HEK293 (cell line): ENCODE results near the gene KPTN.

Experiments used
- CTCF ChIA-PET: fragments of 350-600 bp; formaldehyde crosslinking; extraction: SDS; loops from one replicate; lab custom pipeline; 2021; ENCODE audit warnings: antibody characterized with exemption; lab: Yijun Ruan, JAX
- POLR2A ChIA-PET: fragments of 300-600 bp; formaldehyde crosslinking; extraction: SDS; loops from one replicate; lab custom pipeline; 2020; ENCODE audit warnings: antibody characterized with exemption, inconsistent platforms; lab: Yijun Ruan, JAX
- H3K27ac ChIP-seq: fragments of 200-500 bp; sonication (Bioruptor generic); 2 replicates; pipeline ENCODE4 v1.5.1; 2014; ENCODE audit warnings: low read depth, low read length, control low read depth, inconsistent platforms; ENCODE audit errors: extremely low read depth
- H3K36me3 ChIP-seq, 2 experiments: fragments of 200-500 bp in 1 of 2; sonication (Bioruptor generic) in 1 of 2; 1 replicate in 1 of 2; 2 replicates in 1 of 2; pipeline ENCODE4 v1.5.1; 2014 to 2017; ENCODE audit warnings: inconsistent platforms in 2 of 2, low read length in 2 of 2; ENCODE audit not compliant: control insufficient read depth in 2 of 2, insufficient read depth in 1 of 2
- H3K4me1 ChIP-seq: fragments of 200-500 bp; sonication (Bioruptor generic); 2 replicates; pipeline ENCODE4 v1.5.1; 2014; ENCODE audit warnings: mild to moderate bottlenecking, low read length, inconsistent platforms; ENCODE audit not compliant: control insufficient read depth, insufficient read depth
- H3K4me3 ChIP-seq: 2 replicates; pipeline ENCODE4 v1.5.1; 2011; ENCODE audit warnings: low read depth, mild to moderate bottlenecking, control low read depth, low read length, moderate library complexity
- H3K9me3 ChIP-seq: fragments of 200-500 bp; sonication (Bioruptor generic); 2 replicates; pipeline ENCODE4 v1.5.1; 2014; ENCODE audit warnings: low read depth, low read length, inconsistent platforms; ENCODE audit not compliant: control insufficient read depth, insufficient read depth
- BCL11B ChIP-seq: fragments of 450-650 bp; formaldehyde crosslinking; IDR thresholded peaks from 2 replicates; pipeline ENCODE4 v1.5.1; 2016; ENCODE audit warnings: low read depth, missing biosample characterization, missing genetic modification characterization
- CTCF ChIP-seq: fragments of 450-650 bp; formaldehyde crosslinking; IDR thresholded peaks from 2 replicates; pipeline ENCODE4 v1.5.1; 2016; ENCODE audit warnings: missing biosample characterization, missing genetic modification characterization
- EGR2 ChIP-seq: fragments of 450-650 bp; formaldehyde crosslinking; IDR thresholded peaks from 2 replicates; pipeline ENCODE4 v1.5.1; 2016; ENCODE audit warnings: low read depth, missing biosample characterization, missing genetic modification characterization
- FEZF1 ChIP-seq: fragments of 450-650 bp; formaldehyde crosslinking; IDR thresholded peaks from 2 replicates; pipeline ENCODE4 v1.5.1; 2016; ENCODE audit warnings: missing biosample characterization, missing genetic modification characterization
- IKZF3 ChIP-seq: fragments of 450-650 bp; IDR thresholded peaks from 2 replicates; pipeline ENCODE4 v1.5.0; 2018; ENCODE audit warnings: missing biosample characterization, mild to moderate bottlenecking, missing genetic modification characterization, moderate library complexity
- KLF10 ChIP-seq: fragments of 450-650 bp; IDR thresholded peaks from 2 replicates; pipeline ENCODE4 v1.5.1; 2018; ENCODE audit warnings: missing biosample characterization, mild to moderate bottlenecking, missing genetic modification characterization
- KLF16 ChIP-seq: fragments of 450-650 bp; formaldehyde crosslinking; IDR thresholded peaks from 2 replicates; pipeline ENCODE4 v1.5.1; 2017; ENCODE audit warnings: missing biosample characterization, missing genetic modification characterization
- KLF7 ChIP-seq: fragments of 450-650 bp; formaldehyde crosslinking; IDR thresholded peaks from 2 replicates; pipeline ENCODE4 v1.5.1; 2016; ENCODE audit warnings: missing biosample characterization, missing genetic modification characterization, borderline replicate concordance
- KLF8 ChIP-seq: fragments of 450-650 bp; formaldehyde crosslinking; IDR thresholded peaks from 2 replicates; pipeline ENCODE4 v1.5.1; 2016; ENCODE audit warnings: missing biosample characterization, missing genetic modification characterization
- KLF9 ChIP-seq: fragments of 450-650 bp; formaldehyde crosslinking; IDR thresholded peaks from 2 replicates; pipeline ENCODE4 v1.5.1; 2016; ENCODE audit warnings: missing biosample characterization, missing genetic modification characterization, low read depth
- MYNN ChIP-seq: fragments of 450-650 bp; formaldehyde crosslinking; IDR thresholded peaks from 2 replicates; pipeline ENCODE4 v1.5.1; 2016; ENCODE audit warnings: missing biosample characterization, missing genetic modification characterization, borderline replicate concordance
- MZF1 ChIP-seq: fragments of 450-650 bp; formaldehyde crosslinking; IDR thresholded peaks from 2 replicates; pipeline ENCODE4 v1.5.1; 2017; ENCODE audit warnings: missing biosample characterization, missing genetic modification characterization, borderline replicate concordance
- RBAK ChIP-seq: fragments of 450-650 bp; formaldehyde crosslinking; IDR thresholded peaks from 2 replicates; pipeline ENCODE4 v1.5.1; 2016; ENCODE audit warnings: missing biosample characterization, missing genetic modification characterization
- REST ChIP-seq: fragments of 450-650 bp; formaldehyde crosslinking; IDR thresholded peaks from 2 replicates; pipeline ENCODE4 v1.5.1; 2016; ENCODE audit warnings: missing biosample characterization, missing genetic modification characterization
- SCRT1 ChIP-seq: fragments of 450-650 bp; formaldehyde crosslinking; IDR thresholded peaks from 2 replicates; pipeline ENCODE4 v1.5.1; 2016; ENCODE audit warnings: missing biosample characterization, missing genetic modification characterization, borderline replicate concordance
- WT1 ChIP-seq: fragments of 450-650 bp; formaldehyde crosslinking; IDR thresholded peaks from 2 replicates; pipeline ENCODE4 v1.5.1; 2016; ENCODE audit warnings: missing biosample characterization, missing genetic modification characterization
- ZBTB20 ChIP-seq: fragments of 450-650 bp; formaldehyde crosslinking; IDR thresholded peaks from 2 replicates; pipeline ENCODE4 v1.5.1; 2016; ENCODE audit warnings: missing biosample characterization, missing genetic modification characterization
- ZFHX2 ChIP-seq: fragments of 450-650 bp; formaldehyde crosslinking; conservative IDR thresholded peaks from 2 replicates; pipeline ENCODE4 v1.5.1; 2016; ENCODE audit warnings: missing biosample characterization, missing genetic modification characterization
- ZNF121 ChIP-seq: fragments of 450-650 bp; formaldehyde crosslinking; IDR thresholded peaks from 2 replicates; pipeline ENCODE4 v1.5.1; 2016; ENCODE audit warnings: missing biosample characterization, missing genetic modification characterization
- ZNF16 ChIP-seq: fragments of 450-650 bp; formaldehyde crosslinking; IDR thresholded peaks from 2 replicates; pipeline ENCODE4 v1.5.1; 2016; ENCODE audit warnings: low read depth, missing biosample characterization, missing genetic modification characterization
- ZNF211 ChIP-seq: fragments of 450-650 bp; formaldehyde crosslinking; IDR thresholded peaks from 2 replicates; pipeline ENCODE4 v1.5.1; 2016; ENCODE audit warnings: low read depth, missing biosample characterization, missing genetic modification characterization
- ZNF311 ChIP-seq: fragments of 450-650 bp; formaldehyde crosslinking; IDR thresholded peaks from 2 replicates; pipeline ENCODE4 v1.5.1; 2017; ENCODE audit warnings: missing biosample characterization, missing genetic modification characterization, borderline replicate concordance
- ZNF501 ChIP-seq: fragments of 450-650 bp; formaldehyde crosslinking; IDR thresholded peaks from 2 replicates; pipeline ENCODE4 v1.5.1; 2016; ENCODE audit warnings: missing biosample characterization, missing genetic modification characterization
- ZNF530 ChIP-seq: fragments of 450-650 bp; formaldehyde crosslinking; IDR thresholded peaks from 2 replicates; pipeline ENCODE4 v1.5.1; 2016; ENCODE audit warnings: low read depth, missing biosample characterization, missing genetic modification characterization
- ZNF560 ChIP-seq: fragments of 450-650 bp; formaldehyde crosslinking; IDR thresholded peaks from 2 replicates; pipeline ENCODE4 v1.5.1; 2017; ENCODE audit warnings: missing biosample characterization, missing genetic modification characterization, borderline replicate concordance
- ZNF626 ChIP-seq: fragments of 450-650 bp; sonication (Bioruptor Pico); formaldehyde crosslinking; IDR thresholded peaks from 2 replicates; pipeline ENCODE4 v1.5.1; 2018; ENCODE audit warnings: missing biosample characterization, missing genetic modification characterization, inconsistent platforms
- ZNF76 ChIP-seq: fragments of 450-650 bp; formaldehyde crosslinking; IDR thresholded peaks from 2 replicates; pipeline ENCODE4; 2016; ENCODE audit warnings: low read depth, missing biosample characterization, missing genetic modification characterization, borderline replicate concordance
- ZNF792 ChIP-seq: fragments of 450-650 bp; formaldehyde crosslinking; IDR thresholded peaks from 2 replicates; pipeline ENCODE4 v1.5.1; 2016; ENCODE audit warnings: missing biosample characterization, missing genetic modification characterization

Gene KPTN

GRCh38 chr19:47444388-47444821 is 39.6 kb downstream of the KPTN start:
- no peak for TF ChIP-seq ZNF792 (tag by site-specific recombination)
- TF ChIP-seq RBAK (tag by site-specific recombination): peak; percentile 44; the same call in 1 of the 2 replicates
- TF ChIP-seq REST (tag by site-specific recombination): peak; percentile 97
- TF ChIP-seq EGR2 (tag by site-specific recombination): peak; percentile 89
- no peak for TF ChIP-seq ZBTB20
- TF ChIP-seq MYNN (tag by site-specific recombination): no peak
- TF ChIP-seq KLF7 (tag by site-specific recombination): no peak
- TF ChIP-seq ZNF560 (tag by site-specific recombination): no peak
- TF ChIP-seq IKZF3 (tag by site-specific recombination): no peak
- TF ChIP-seq WT1 (tag by site-specific recombination): no peak
- TF ChIP-seq ZNF311 (tag by site-specific recombination): no peak
- TF ChIP-seq SCRT1 (tag by site-specific recombination): no peak
- TF ChIP-seq ZFHX2 (tag by site-specific recombination): peak; percentile 93
- TF ChIP-seq BCL11B: no peak
- no peaks in the 10 kb centered on the region for H3K36me3 ChIP-seq
- peaks cover 4% of the 10 kb centered on the region; the same call in 1 of the 2 replicates for H3K4me1 ChIP-seq
- no peaks in the 10 kb centered on the region for H3K9me3 ChIP-seq
- H3K27ac ChIP-seq: no peak overlapping the region
- H3K4me3 ChIP-seq: no peak overlapping the region
- POLR2A ChIA-PET: no interaction called here
- CTCF ChIA-PET: interaction anchor here (0.6 to 1.9 kb wide), 5 partner anchors 11 to 255 kb away, joined by 3 to 5 read pairs (median 4); partner anchors contain the start of genes DHX34 and KPTN

- ChIA-PET CTCF (interaction anchor here (1.1 to 1.9 kb wide), 2 partner anchors 15 to 65 kb away, joined by 3 to 5 read pairs; no protein-coding TSS in a partner anchor), POLR2A (no interaction called here)
- no peaks in the 10 kb centered on the region for H3K36me3 ChIP-seq
- no peak overlapping the region for H3K4me3 ChIP-seq
- peak; percentile 94 for TF ChIP-seq ZFHX2 (tag by site-specific recombination)
- no peak for TF ChIP-seq ZNF211 (tag by site-specific recombination)
- TF ChIP-seq ZNF501 (tag by site-specific recombination): no peak
- no peak for TF ChIP-seq ZNF16
- TF ChIP-seq EGR2 (tag by site-specific recombination): peak; percentile 92
- TF ChIP-seq ZNF530 (tag by site-specific recombination): no peak
- no peak overlapping the region for H3K27ac ChIP-seq
- peaks cover 4% of the 10 kb centered on the region; the same call in 1 of the 2 replicates for H3K4me1 ChIP-seq
- H3K9me3 ChIP-seq: no peaks in the 10 kb centered on the region
These were observed 40.7 kb downstream of the KPTN start for GRCh38 chr19:47443331-47443730.

GRCh38 chr19:47438793-47439220 is 45.2 kb downstream of the KPTN start:
- ChIA-PET POLR2A (interaction anchor here (1.0 to 1.4 kb wide), 3 partner anchors 11 to 45 kb away, joined by 3 to 5 read pairs (median 4); no protein-coding TSS in a partner anchor), CTCF (interaction anchor here (0.6 to 6.3 kb wide), 10 partner anchors 11 to 1397 kb away, joined by 3 to 102 read pairs (median 6); partner anchors contain the start of genes DHX34 and KPTN)
- no peak for TF ChIP-seq ZNF626
- TF ChIP-seq KLF7 (tag by site-specific recombination): peak; percentile 71; the same call in 1 of the 2 replicates
- TF ChIP-seq ZNF121 (tag by site-specific recombination): no peak
- TF ChIP-seq CTCF (tag by site-specific recombination): no peak
- TF ChIP-seq KLF16 (tag by site-specific recombination): no peak
- peak; percentile 53; the same call in 1 of the 2 replicates for TF ChIP-seq KLF8
- no peak for TF ChIP-seq KLF10 (tag by site-specific recombination)
- TF ChIP-seq ZNF76 (tag by site-specific recombination): peak; percentile 35; the same call in 1 of the 2 replicates
- TF ChIP-seq FEZF1 (tag by site-specific recombination): no peak
- TF ChIP-seq MZF1 (tag by site-specific recombination): no peak
- TF ChIP-seq KLF9: peak; percentile 84

More at GRCh38 chr19:47438793-47439220, 45.2 kb downstream of the KPTN start:
- Histone ChIP-seq H3K36me3 (no peaks in the 10 kb centered on the region), H3K27ac (no peak overlapping the region), H3K4me3 (no peak overlapping the region), H3K4me1 (no peaks in the 10 kb centered on the region), H3K9me3 (no peaks in the 10 kb centered on the region)
